Activated CD8-positive, alpha-beta memory T cell treated with anti-CD3 and anti-CD28 coated beads, Interleukin-2, amount 10 ng/mL, durations not matched to agents 7 days and 5 days (primary cell): ENCODE measurements around the gene USP32. TPM values are rescaled to one million over a fixed set of nuclear protein-coding genes. Genes with fewer than 3 reads are reported as not detected.
"Not testable (repeated sequence)": the region's sequence is repeated elsewhere in the genome, so short reads cannot be mapped to it uniquely, and the experiment has no call there.

ENCODE experiments used
- ATAC-seq: fragments of 150-1000 bp; cut with Tn5 transposase; one replicate; pipeline ENCODE4 v1.10.0; 2021; ENCODE audit warnings: moderate library complexity
- CTCF ChIA-PET: fragments of 350-600 bp; sonication (Branson Sonifier 250); formaldehyde crosslinking; loops from one replicate; lab custom pipeline; 2021; ENCODE audit warnings: antibody characterized with exemption; lab: Charles Lee
- DNase-seq: peaks from one replicate; pipeline ENCODE4 v3.0.0-alpha.2; 2020
- H3K27ac Mint-ChIP-seq: one replicate; pipeline ENCODE4 v1.8.0; 2021; ENCODE audit warnings: mild to moderate bottlenecking, mixed read lengths
- H3K27me3 Mint-ChIP-seq: one replicate; pipeline ENCODE4 v1.8.0; 2021; ENCODE audit warnings: mixed read lengths
- H3K36me3 Mint-ChIP-seq: one replicate; pipeline ENCODE4 v1.8.0; 2021; ENCODE audit warnings: mild to moderate bottlenecking, mixed read lengths
- H3K4me1 Mint-ChIP-seq: one replicate; pipeline ENCODE4 v1.8.0; 2021; ENCODE audit warnings: mixed read lengths
- H3K4me3 Mint-ChIP-seq: one replicate; pipeline ENCODE4 v1.8.0; 2021; ENCODE audit warnings: mild to moderate bottlenecking, moderate library complexity, mixed read lengths
- H3K9me3 Mint-ChIP-seq: one replicate; pipeline ENCODE4 v1.8.0; 2022; ENCODE audit warnings: low read depth, mixed read lengths
- total RNA-seq, 2 experiments: library from RNA; stranded (reverse); gene quantifications; one replicate each; pipeline ENCODE4 v1.2.3, GENCODE V29; 2021

USP32 gene
- total RNA-seq, 2 experiments from 2014 or later = 33.4 to 40.4 TPM

GRCh38 chr17:60328679-60329078, 63.3 kb downstream of the USP32 start:
- CTCF ChIA-PET = no interaction called here
- Mint-ChIP-seq H3K36me3 (peaks cover 10% of the 10 kb centered on the region), H3K9me3 (no peaks in the 10 kb centered on the region), H3K4me1 (no peaks in the 10 kb centered on the region), H3K4me3 (no peak overlapping the region), H3K27ac (no peak overlapping the region), H3K27me3 (no peaks in the 10 kb centered on the region)
- ATAC-seq = no peak
- no peak for DNase-seq

GRCh38 chr17:60327901-60328273, 64.0 kb downstream of the USP32 start:
- no peaks in the 10 kb centered on the region for H3K4me1 Mint-ChIP-seq
- no peaks in the 10 kb centered on the region for H3K9me3 Mint-ChIP-seq
- DNase-seq (no peak), ATAC-seq (no peak)
- peaks cover 10% of the 10 kb centered on the region for H3K36me3 Mint-ChIP-seq
- no peak overlapping the region for H3K27ac Mint-ChIP-seq
- no peaks in the 10 kb centered on the region for H3K27me3 Mint-ChIP-seq
- CTCF ChIA-PET = no interaction called here
- H3K4me3 Mint-ChIP-seq = no peak overlapping the region

GRCh38 chr17:60327134-60327900, 64.6 kb downstream of the USP32 start:
- CTCF ChIA-PET = no interaction called here
- Mint-ChIP-seq H3K4me1 (no peaks in the 10 kb centered on the region), H3K4me3 (no peak overlapping the region), H3K27me3 (no peaks in the 10 kb centered on the region), H3K27ac (no peak overlapping the region), H3K9me3 (no peaks in the 10 kb centered on the region), H3K36me3 (peaks cover 10% of the 10 kb centered on the region)
- DNase-seq (no peak), ATAC-seq (no peak)

GRCh38 chr17:60326702-60327101, 65.2 kb downstream of the USP32 start:
- Mint-ChIP-seq H3K27ac (no peak overlapping the region), H3K4me1 (no peaks in the 10 kb centered on the region), H3K27me3 (no peaks in the 10 kb centered on the region), H3K36me3 (peaks cover 10% of the 10 kb centered on the region), H3K9me3 (no peaks in the 10 kb centered on the region), H3K4me3 (no peak overlapping the region)
- no peak for ATAC-seq
- no peak for DNase-seq
- CTCF ChIA-PET = no interaction called here

GRCh38 chr17:60325730-60326524, 66.0 kb downstream of the USP32 start:
- Mint-ChIP-seq H3K9me3 (no peaks in the 10 kb centered on the region), H3K4me3 (no peak overlapping the region)
- CTCF ChIA-PET = no interaction called here

GRCh38 chr17:60323754-60324153, 68.2 kb downstream of the USP32 start:
- CTCF ChIA-PET = interaction anchor here (1.1 kb wide), 1 partner anchor 10 kb away, joined by 3 read pairs; no protein-coding TSS in a partner anchor
- DNase-seq = no peak
- no peak overlapping the region for H3K4me3 Mint-ChIP-seq

More at GRCh38 chr17:60325730-60326524, 66.0 kb downstream of the USP32 start:
- H3K27ac Mint-ChIP-seq = no peak overlapping the region
- H3K27me3 Mint-ChIP-seq = no peaks in the 10 kb centered on the region
- H3K36me3 Mint-ChIP-seq = peaks cover 10% of the 10 kb centered on the region
- DNase-seq (no peak), ATAC-seq (no peak)
- H3K4me1 Mint-ChIP-seq = peaks cover 3% of the 10 kb centered on the region

GRCh38 chr17:60322056-60322387, 69.9 kb downstream of the USP32 start:
- Mint-ChIP-seq H3K4me1 (peaks cover 3% of the 10 kb centered on the region), H3K27ac (no peak overlapping the region), H3K27me3 (no peaks in the 10 kb centered on the region), H3K9me3 (no peaks in the 10 kb centered on the region), H3K36me3 (peaks cover under 1% of the 10 kb centered on the region), H3K4me3 (no peak overlapping the region)
- ATAC-seq (no peak), DNase-seq (no peak)
- CTCF ChIA-PET = no interaction called here

More at GRCh38 chr17:60323754-60324153, 68.2 kb downstream of the USP32 start:
- H3K36me3 Mint-ChIP-seq = peaks cover 4% of the 10 kb centered on the region
- H3K27me3 Mint-ChIP-seq = no peaks in the 10 kb centered on the region
- H3K4me1 Mint-ChIP-seq = peaks cover 3% of the 10 kb centered on the region
- no peaks in the 10 kb centered on the region for H3K9me3 Mint-ChIP-seq
- no peak for ATAC-seq
- no peak overlapping the region for H3K27ac Mint-ChIP-seq

GRCh38 chr17:60321336-60322055, 70.4 kb downstream of the USP32 start:
- no peak overlapping the region for H3K27ac Mint-ChIP-seq
- no peaks in the 10 kb centered on the region for H3K9me3 Mint-ChIP-seq
- CTCF ChIA-PET = no interaction called here
- H3K36me3 Mint-ChIP-seq = peaks cover 1% of the 10 kb centered on the region
- no peak overlapping the region for H3K4me3 Mint-ChIP-seq
- ATAC-seq (no peak), DNase-seq (no peak)
- H3K4me1 Mint-ChIP-seq = peaks cover 3% of the 10 kb centered on the region
- H3K27me3 Mint-ChIP-seq = no peaks in the 10 kb centered on the region

- Mint-ChIP-seq H3K27me3 (no peaks in the 10 kb centered on the region), H3K4me1 (peaks cover 11% of the 10 kb centered on the region), H3K27ac (no peak overlapping the region), H3K4me3 (no peak overlapping the region), H3K36me3 (peaks cover 7% of the 10 kb centered on the region), H3K9me3 (no peaks in the 10 kb centered on the region)
- DNase-seq = no peak
- CTCF ChIA-PET = no interaction called here
- ATAC-seq = no peak
These were observed 73.1 kb downstream of the USP32 start for GRCh38 chr17:60318830-60319229.

GRCh38 chr17:60318326-60318725, 73.6 kb downstream of the USP32 start:
- CTCF ChIA-PET = no interaction called here
- no peak for ATAC-seq
- peaks cover 14% of the 10 kb centered on the region for H3K4me1 Mint-ChIP-seq

GRCh38 chr17:60315650-60316049, 76.3 kb downstream of the USP32 start:
- Mint-ChIP-seq H3K4me1 (peaks cover 12% of the 10 kb centered on the region), H3K36me3 (peaks cover 13% of the 10 kb centered on the region), H3K27ac (no peak overlapping the region), H3K9me3 (no peaks in the 10 kb centered on the region), H3K27me3 (no peaks in the 10 kb centered on the region), H3K4me3 (no peak overlapping the region)
- no peak for DNase-seq
- CTCF ChIA-PET = interaction anchor here (1.1 kb wide), 1 partner anchor 12 kb away, joined by 3 read pairs; no protein-coding TSS in a partner anchor
- no peak for ATAC-seq

More at GRCh38 chr17:60318326-60318725, 73.6 kb downstream of the USP32 start:
- H3K9me3 Mint-ChIP-seq = no peaks in the 10 kb centered on the region
- no peak for DNase-seq
- no peak overlapping the region for H3K4me3 Mint-ChIP-seq
- peaks cover 8% of the 10 kb centered on the region for H3K36me3 Mint-ChIP-seq
- no peak overlapping the region for H3K27ac Mint-ChIP-seq
- no peaks in the 10 kb centered on the region for H3K27me3 Mint-ChIP-seq

GRCh38 chr17:60314900-60315299, 77.0 kb downstream of the USP32 start:
- not testable (repeated sequence) for H3K27ac Mint-ChIP-seq, H3K27me3 Mint-ChIP-seq, DNase-seq, H3K4me3 Mint-ChIP-seq, H3K9me3 Mint-ChIP-seq, ATAC-seq
- Mint-ChIP-seq H3K36me3 (peaks cover 13% of the 10 kb centered on the region), H3K4me1 (peaks cover 12% of the 10 kb centered on the region)
- CTCF ChIA-PET = interaction anchor here (1.1 kb wide), 1 partner anchor 11 kb away, joined by 3 read pairs; no protein-coding TSS in a partner anchor

- no peak overlapping the region for H3K27ac Mint-ChIP-seq
- CTCF ChIA-PET = interaction anchor here (1.1 kb wide), 1 partner anchor 11 kb away, joined by 3 read pairs; no protein-coding TSS in a partner anchor
- no peak for ATAC-seq
- peaks cover 15% of the 10 kb centered on the region for H3K36me3 Mint-ChIP-seq
- no peak overlapping the region for H3K4me3 Mint-ChIP-seq
- DNase-seq = no peak
- H3K9me3 Mint-ChIP-seq = no peaks in the 10 kb centered on the region
- H3K4me1 Mint-ChIP-seq = peaks cover 12% of the 10 kb centered on the region
- no peaks in the 10 kb centered on the region for H3K27me3 Mint-ChIP-seq
These were observed 77.5 kb downstream of the USP32 start for GRCh38 chr17:60314423-60314822.
